Measurements from ENCODE around the gene KIF23.

KIF23 gene

DNA sequence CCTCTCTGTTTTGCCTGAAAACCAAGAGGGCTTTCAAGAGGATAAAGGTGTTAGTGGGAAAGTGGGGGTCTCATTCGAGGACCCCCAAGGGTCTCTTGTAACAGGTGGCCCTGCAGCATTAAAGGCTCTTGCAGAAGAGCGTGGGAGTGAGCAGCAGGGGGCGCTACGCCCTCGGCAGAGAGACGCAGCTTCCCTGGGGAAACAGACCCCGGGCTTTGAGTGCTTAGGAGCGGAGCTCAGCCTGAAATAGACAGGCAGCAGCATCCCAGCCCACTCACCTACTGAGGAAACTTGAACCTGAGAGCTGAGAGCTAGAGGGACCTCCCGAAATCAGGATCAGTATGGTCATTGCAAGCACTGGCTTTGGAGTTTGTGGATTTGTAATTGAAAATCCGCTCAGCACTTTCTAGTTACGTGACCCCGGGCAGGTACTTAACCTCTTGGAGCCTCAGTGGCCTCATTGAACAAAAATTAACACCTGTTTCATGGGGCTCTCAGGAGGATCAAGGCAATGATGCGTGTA is 64.2 kb downstream of the KIF23 start:
- DNase-seq (ENCODE audit: low read depth, low spot score) = no peak
- H3K4me3 ChIP-seq (ENCODE audit: low read length) = no peak overlapping the region

GRCh38 chr15:69479081-69479480 is 64.9 kb downstream of the KIF23 start:
- no peak overlapping the region for H3K4me3 ChIP-seq (ENCODE audit: low read length)
- DNase-seq (ENCODE audit: low read depth, low spot score) = no peak

DNA sequence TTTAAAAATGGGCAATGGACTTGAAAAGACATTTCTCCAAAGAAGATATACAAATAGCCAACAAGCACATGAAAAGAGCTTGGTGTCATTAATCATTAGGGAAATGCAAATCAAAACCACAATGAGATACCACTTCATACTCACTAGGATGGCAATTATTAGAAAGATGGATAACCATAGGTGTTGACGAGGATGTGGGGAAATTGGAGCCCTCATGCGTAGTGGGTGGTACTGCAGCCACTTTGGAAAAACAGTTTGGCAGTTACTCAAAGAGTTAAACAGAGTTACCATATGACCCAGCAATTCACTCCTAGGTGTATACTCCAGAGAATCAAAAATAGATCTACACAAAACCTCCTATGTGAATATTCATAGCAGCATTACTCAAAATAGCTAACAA is 65.8 kb downstream of the KIF23 start:
- no peak for DNase-seq (ENCODE audit: low read depth, low spot score)
- no peak overlapping the region for H3K4me3 ChIP-seq (ENCODE audit: low read length)

- H3K4me3 ChIP-seq (ENCODE audit: low read length) = no peak overlapping the region
- DNase-seq (ENCODE audit: low read depth, low spot score) = no peak
Observed at GRCh38 chr15:69480932-69481331, 66.8 kb downstream of the KIF23 start.

DNA sequence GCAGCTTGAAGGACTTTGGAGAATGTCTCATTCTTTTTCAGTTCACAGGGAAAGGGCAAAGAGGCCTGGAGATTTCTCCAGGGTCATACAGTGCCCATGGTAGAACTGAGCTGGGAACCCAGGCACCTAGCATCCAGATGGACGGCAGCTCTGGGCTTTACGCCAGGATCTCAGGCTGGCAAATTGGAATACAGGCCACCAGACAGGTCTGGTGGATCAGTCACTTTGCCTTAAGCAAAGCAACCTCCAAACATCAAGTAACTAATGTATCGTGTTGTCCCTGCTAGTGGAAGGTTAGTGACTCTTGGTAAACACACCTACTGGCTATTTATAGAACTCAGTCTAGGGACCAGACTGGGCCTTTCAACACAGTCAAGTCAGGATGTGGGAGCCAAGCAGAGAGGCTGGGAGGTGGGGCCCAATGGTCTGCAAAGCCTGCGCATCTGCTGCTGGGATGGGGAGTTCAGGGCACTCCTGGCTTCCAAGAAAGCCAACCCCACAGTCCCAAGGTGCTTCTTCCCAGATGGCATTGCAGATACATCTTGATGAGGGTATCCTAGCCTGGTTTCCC is 68.6 kb downstream of the KIF23 start:
- no peak for DNase-seq (ENCODE audit: low read depth, low spot score)
- H3K4me3 ChIP-seq (ENCODE audit: low read length) = no peak overlapping the region

- no peak for DNase-seq (ENCODE audit: low read depth, low spot score)
- H3K4me3 ChIP-seq (ENCODE audit: low read length) = no peak overlapping the region
Observed at GRCh38 chr15:69484837-69485236, 70.7 kb downstream of the KIF23 start.

GRCh38 chr15:69486481-69487110 is 72.4 kb downstream of the KIF23 start:
- H3K4me3 ChIP-seq (ENCODE audit: low read length) = no peak overlapping the region
- no peak for DNase-seq (ENCODE audit: low read depth, low spot score)

- DNase-seq (ENCODE audit: low read depth, low spot score) = no peak
- H3K4me3 ChIP-seq (ENCODE audit: low read length) = no peak overlapping the region
Observed at GRCh38 chr15:69489073-69489571, 75.0 kb downstream of the KIF23 start.

- no peak overlapping the region for H3K4me3 ChIP-seq (ENCODE audit: low read length)
- DNase-seq (ENCODE audit: low read depth, low spot score) = no peak
Observed at GRCh38 chr15:69490356-69491037, 76.3 kb downstream of the KIF23 start.

DNA sequence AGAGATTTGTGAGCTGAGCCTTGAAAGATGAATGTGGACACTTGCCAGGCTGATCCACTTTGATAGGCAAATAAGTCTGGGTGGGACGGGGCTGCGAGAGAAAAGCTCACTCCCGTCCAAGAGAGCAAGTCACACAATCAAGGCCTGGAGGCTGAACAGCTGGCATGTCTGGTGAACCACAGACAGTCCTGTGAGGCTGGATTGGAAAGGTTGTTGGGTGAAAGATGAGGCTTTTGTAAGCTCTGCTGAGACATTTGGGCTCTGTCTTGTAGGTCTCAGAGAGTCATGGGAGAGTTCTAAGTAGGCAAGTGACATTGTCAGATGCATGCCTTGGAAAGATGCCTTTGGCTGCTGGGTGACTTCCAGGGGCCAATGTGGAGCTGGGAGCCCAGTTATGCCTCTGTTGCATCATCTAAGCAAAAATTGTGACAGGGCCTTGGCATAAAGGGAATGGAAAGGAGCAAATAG is 76.9 kb downstream of the KIF23 start:
- no peak for DNase-seq (ENCODE audit: low read depth, low spot score)

DNA sequence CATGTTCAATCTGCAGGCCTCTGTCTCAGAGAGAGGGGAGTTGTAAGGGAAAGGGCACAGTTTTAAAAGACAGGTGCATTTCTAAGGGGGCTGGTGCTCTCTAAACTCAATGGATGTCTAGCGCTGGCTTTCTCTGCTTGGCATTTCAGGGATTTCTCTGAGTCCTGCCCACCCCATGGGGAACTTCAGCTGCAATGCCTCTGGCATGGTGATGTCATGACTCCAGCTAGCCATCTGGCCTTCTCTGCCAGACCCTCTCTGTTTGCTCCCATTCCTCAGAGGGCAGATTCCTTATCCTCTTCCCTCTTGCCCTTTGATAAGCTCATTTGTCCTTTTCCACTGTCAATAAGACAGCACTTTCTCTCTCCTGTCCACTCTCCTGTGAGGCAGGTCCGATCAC is 79.3 kb downstream of the KIF23 start:
- no peak overlapping the region for H3K4me3 ChIP-seq (ENCODE audit: low read length)
- no peak for DNase-seq (ENCODE audit: low read depth, low spot score)

More for the DNA sequence above, 76.9 kb downstream of the KIF23 start:
- no peak overlapping the region for H3K4me3 ChIP-seq (ENCODE audit: low read length)

DNA sequence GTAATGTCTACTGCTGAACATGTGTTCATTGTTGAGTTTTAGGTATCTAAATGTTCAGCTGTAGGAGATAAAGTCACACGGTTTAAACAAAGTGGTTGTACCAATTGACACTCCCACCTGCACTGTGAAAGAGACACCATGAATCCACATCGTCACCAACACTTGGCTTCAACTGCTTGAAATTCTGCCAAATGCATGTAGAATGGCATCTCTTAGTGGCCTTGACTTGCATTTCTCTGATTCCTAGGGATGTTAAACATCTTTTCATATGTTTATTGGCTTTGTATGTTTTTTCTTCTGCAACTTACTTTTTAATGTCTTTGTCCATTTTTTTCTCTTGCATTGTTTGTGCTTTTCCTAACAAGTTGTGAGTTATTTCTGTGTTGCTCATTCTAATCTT is 81.9 kb downstream of the KIF23 start:
- DNase-seq (ENCODE audit: low read depth, low spot score) = no peak

GRCh38 chr15:69497076-69497475 is 82.9 kb downstream of the KIF23 start:
- no peak overlapping the region for H3K4me3 ChIP-seq (ENCODE audit: low read length)

More for the DNA sequence above, 81.9 kb downstream of the KIF23 start:
- no peak overlapping the region for H3K4me3 ChIP-seq (ENCODE audit: low read length)

GRCh38 chr15:69497667-69498066 is 83.5 kb downstream of the KIF23 start:
- no peak for DNase-seq (ENCODE audit: low read depth, low spot score)
- no peak overlapping the region for H3K4me3 ChIP-seq (ENCODE audit: low read length)

More at GRCh38 chr15:69497076-69497475, 82.9 kb downstream of the KIF23 start:
- DNase-seq (ENCODE audit: low read depth, low spot score) = no peak

Data from Jurkat, Clone E6-1 (cell line).